Suprapubic skin (tissue), 4 donors: ENCODE measurements around the gene B9D2.

Source experiments
- CTCF ChIP-seq, 2 donors: fragments of 200-600 bp in 1 of 2; fragments of 450-650 bp in 1 of 2; sonication (generic) in 1 of 2; IDR thresholded peaks; one replicate each; pipeline ENCODE4 v1.5.1; 2016 to 2019; ENCODE audit warnings: antibody characterized with exemption in 2 of 2, mild to moderate bottlenecking in 1 of 2, moderate library complexity in 1 of 2
- EP300 ChIP-seq: sonication (generic); formaldehyde crosslinking; IDR thresholded peaks from one replicate; pipeline ENCODE4 v1.6.1; 2017; ENCODE audit warnings: antibody characterized with exemption
- POLR2AphosphoS5 ChIP-seq, 3 donors: sonication (generic); formaldehyde crosslinking; IDR thresholded peaks; one replicate each; pipeline ENCODE4 v1.6.1; 2017; ENCODE audit warnings: antibody characterized with exemption in 3 of 3

GRCh38 chr19:41307090-41307875 lies 56.7 kb downstream of the B9D2 start:
- no peak for TF ChIP-seq POLR2AphosphoS5 (IDR thresholded peaks at IDR 0.05)
- no peak for TF ChIP-seq EP300
- no peak for TF ChIP-seq CTCF (IDR thresholded peaks at IDR 0.05)
